ENCODE results near the gene SCG5.

The SCG5 gene

GRCh38 chr15:32682977-32683630 lies 41.6 kb downstream of the SCG5 start:
- CTCF ChIA-PET = interaction anchor here (0.6 to 2.2 kb wide), 4 partner anchors 14 to 340 kb away, joined by 3 to 7 read pairs (median 4); no protein-coding TSS in a partner anchor
- Histone ChIP-seq H3K9me3 (ENCODE audit: control insufficient read depth, insufficient read depth, low read depth, low read length) (no peaks in the 10 kb centered on the region), H3K27ac (ENCODE audit: extremely low read depth, low read depth, low read length) (no peak overlapping the region), H3K4me1 (ENCODE audit: control insufficient read depth, insufficient read depth, low read length) (no peaks in the 10 kb centered on the region), H3K36me3 (ENCODE audit: control insufficient read depth in 2 of 2, insufficient read depth in 1 of 2, low read length in 2 of 2) (no peaks in the 10 kb centered on the region), H3K4me3 (ENCODE audit: low read depth, low read length) (no peak overlapping the region)
- POLR2A ChIA-PET = no interaction called here
- TF ChIP-seq ZSCAN30 (tag by site-specific recombination; IDR thresholded peaks at IDR 0.05) (no peak), ZNF223 (tag by site-specific recombination; IDR thresholded peaks at IDR 0.05) (no peak), ZBTB8A (tag by site-specific recombination; IDR thresholded peaks at IDR 0.05) (no peak), ZNF19 (tag by site-specific recombination; IDR thresholded peaks at IDR 0.05; ENCODE audit: low read depth) (no peak), ZNF658 (tag by site-specific recombination; IDR thresholded peaks at IDR 0.05) (no peak), ZSCAN23 (tag by site-specific recombination; IDR thresholded peaks at IDR 0.05) (no peak), ZNF580 (tag by site-specific recombination; IDR thresholded peaks at IDR 0.05) (no peak), ZNF302 (tag by site-specific recombination; IDR thresholded peaks at IDR 0.05; ENCODE audit: low read depth) (no peak), ZNF155 (tag by site-specific recombination; IDR thresholded peaks at IDR 0.05) (no peak), ZNF2 (tag by site-specific recombination; IDR thresholded peaks at IDR 0.05) (no peak), ZNF16 (tag by site-specific recombination; IDR thresholded peaks at IDR 0.05; ENCODE audit: low read depth) (no peak)

- TF ChIP-seq ZNF639 (tag by site-specific recombination; IDR thresholded peaks at IDR 0.05) = no peak
- TF ChIP-seq PRDM4 (tag by site-specific recombination; IDR thresholded peaks at IDR 0.05) = no peak
- no peak for TF ChIP-seq ZNF10 (tag by site-specific recombination; IDR thresholded peaks at IDR 0.05)
- TF ChIP-seq PRDM10 (tag by site-specific recombination; IDR thresholded peaks at IDR 0.05) = peak; percentile 53
- no peak for TF ChIP-seq SCRT2 (tag by site-specific recombination; IDR thresholded peaks at IDR 0.05)
- Histone ChIP-seq H3K36me3 (ENCODE audit: control insufficient read depth in 2 of 2, insufficient read depth in 1 of 2, low read length in 2 of 2) (no peaks in the 10 kb centered on the region), H3K9me3 (ENCODE audit: control insufficient read depth, insufficient read depth, low read depth, low read length) (no peaks in the 10 kb centered on the region), H3K4me1 (ENCODE audit: control insufficient read depth, insufficient read depth, low read length) (no peaks in the 10 kb centered on the region), H3K4me3 (ENCODE audit: low read depth, low read length) (no peak overlapping the region), H3K27ac (ENCODE audit: extremely low read depth, low read depth, low read length) (no peak overlapping the region)
- CTCF ChIA-PET = interaction anchor here (2.2 kb wide), 1 partner anchor 22 kb away, joined by 7 read pairs; no protein-coding TSS in a partner anchor
- POLR2A ChIA-PET = no interaction called here
Measured at GRCh38 chr15:32683906-32684584, 42.5 kb downstream of the SCG5 start.
